NCI-H1092 (cell line): ENCODE results near the gene CORIN.

ENCODE experiments used
- DNase-seq: peaks from one replicate; lab custom pipeline; 2025; lab: John Stamatoyannopoulos, UW

CORIN gene

DNA sequence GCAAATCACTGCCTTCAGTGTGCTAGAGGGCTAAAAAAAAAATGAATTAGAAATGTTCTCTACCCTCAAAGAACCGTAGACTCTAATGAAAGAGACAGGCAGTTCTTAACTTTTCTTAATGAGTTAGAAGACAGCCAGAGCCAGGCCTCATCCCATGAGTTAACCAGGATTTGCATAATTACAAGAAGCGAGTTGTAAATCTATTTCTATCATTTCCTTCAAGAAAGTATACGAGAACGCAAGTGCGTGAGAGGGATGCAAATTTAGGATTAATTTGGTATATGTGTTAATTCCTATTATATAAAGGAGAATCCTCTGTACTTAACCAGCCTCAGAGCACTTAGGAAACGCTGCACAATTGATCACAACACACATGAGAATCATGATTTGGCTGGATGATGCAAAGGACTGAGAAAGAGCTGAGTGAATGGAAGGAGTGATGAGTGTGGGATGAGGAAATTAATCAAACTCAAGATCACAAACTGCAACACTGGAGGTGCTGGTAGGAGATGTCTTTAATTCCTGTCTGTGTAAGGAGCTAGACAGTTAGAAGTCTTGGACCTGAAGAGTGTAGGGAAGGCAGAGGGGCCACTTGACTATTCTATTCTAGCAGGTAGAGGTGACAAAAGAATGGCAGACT, 195.6 kb downstream of the CORIN start:
- no peak for DNase-seq

DNA sequence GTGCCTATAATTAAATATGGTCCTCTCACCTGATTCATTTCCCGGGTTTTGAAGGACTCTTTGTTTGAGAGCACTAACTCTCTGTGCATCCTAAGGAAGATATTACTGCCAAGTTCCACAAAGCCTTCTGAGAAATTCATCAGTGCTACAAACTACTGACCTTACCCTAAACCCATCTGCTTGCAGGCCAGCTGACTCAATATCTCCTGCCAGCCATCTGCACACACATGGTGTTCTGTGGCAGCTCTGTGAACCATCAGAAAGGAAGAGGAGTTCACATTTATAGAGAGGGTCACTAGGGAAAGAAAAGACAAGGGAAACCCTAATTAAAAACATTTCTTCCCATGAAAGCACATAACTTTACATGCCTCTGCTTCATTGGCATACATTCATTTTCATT, 196.1 kb downstream of the CORIN start:
- DNase-seq: no peak

DNA sequence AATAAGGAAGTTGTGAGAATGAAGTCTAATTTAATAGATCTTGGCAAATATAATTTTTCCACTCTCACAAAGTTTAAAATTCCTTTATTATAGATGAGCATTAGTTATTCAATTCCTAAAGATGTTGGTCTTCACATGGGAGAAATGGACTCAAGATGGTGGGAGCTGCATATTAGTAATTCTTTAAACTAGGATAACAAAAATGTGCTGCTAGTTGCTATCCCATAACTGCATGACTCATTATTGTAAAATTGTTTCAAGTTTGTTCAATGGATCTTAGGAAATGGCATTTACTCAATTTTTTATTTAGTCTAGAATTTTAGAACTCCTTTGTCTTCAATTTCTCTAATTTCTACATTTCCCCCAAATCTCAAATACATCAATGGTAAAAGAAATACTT, 197.0 kb downstream of the CORIN start:
- no peak for DNase-seq

DNA sequence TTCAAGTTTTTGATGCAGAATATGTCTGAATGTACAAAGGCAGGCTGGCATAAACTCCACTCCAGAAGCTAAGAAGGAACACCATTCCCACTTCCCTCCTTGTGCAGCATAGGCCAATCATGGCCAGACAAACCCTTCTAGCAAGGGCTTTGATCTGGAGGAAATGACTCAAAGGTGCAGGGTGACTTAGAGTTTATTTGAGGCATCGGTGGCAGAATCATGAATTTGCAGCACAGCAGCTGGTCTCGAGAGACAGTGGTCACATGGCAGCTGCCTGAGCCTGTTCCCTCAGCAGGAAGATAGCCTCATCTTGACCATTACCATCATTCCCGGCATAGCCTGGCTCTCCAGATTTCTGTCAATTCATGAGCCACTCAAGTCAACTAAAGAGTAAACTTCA, 198.3 kb downstream of the CORIN start:
- no peak for DNase-seq

DNA sequence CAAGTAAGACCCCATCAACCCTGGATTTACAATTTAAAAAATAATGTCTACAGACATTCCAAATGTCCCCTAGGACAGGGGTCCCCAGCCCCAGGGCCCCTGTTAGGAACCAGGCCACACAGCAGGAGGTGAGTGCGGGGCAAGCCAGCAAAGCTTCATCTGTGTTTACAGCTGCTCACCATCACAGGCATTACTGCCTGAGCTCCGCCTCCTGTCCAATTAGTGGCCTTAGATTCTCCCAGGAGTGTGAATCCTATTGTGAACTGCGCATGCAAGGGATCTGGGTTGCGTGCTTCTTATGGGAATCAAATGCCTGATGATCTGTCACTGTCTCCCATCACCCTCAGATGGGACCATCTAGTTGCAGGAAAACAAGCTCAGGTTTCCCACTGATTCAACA, 206.7 kb downstream of the CORIN start:
- DNase-seq: no peak

DNA sequence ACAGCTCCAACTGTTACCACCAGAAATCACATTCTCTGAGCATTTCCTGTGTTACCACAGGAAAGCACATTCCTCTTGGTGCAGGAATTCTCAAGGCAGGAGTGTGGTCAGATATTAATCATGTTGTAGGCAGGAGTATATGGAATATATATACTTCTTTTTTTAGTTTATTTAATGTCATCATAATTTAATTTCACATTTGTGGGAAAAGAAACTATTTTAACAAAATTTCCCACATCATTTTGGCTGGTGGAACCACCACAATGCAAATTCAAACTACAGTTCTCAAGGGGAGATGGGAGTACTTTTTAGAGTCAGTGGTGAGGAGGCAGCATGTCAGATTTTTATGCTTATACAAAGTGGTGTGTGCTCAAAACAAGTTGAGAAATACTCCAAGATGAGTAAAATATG, 213.8 kb downstream of the CORIN start:
- DNase-seq: no peak

DNA sequence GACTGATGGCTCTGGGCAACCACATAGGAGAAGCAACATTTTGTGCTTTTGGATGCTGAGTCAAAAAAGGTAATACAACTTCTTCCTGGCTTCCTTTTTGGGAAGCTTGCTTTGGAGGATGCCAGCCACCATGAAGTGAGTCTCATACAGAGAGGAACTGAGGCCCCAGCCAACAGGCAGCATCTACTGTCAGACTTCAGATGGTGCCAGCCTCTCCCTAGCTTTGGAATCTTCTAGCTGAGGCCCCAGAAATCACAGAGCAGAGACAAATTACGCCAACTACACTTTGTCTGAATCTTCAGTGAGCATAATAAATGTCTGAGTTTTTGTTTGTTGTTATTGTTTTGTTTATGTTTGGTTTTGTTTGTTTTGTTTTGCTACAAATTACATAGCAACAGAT, 216.7 kb downstream of the CORIN start:
- DNase-seq: no peak

DNA sequence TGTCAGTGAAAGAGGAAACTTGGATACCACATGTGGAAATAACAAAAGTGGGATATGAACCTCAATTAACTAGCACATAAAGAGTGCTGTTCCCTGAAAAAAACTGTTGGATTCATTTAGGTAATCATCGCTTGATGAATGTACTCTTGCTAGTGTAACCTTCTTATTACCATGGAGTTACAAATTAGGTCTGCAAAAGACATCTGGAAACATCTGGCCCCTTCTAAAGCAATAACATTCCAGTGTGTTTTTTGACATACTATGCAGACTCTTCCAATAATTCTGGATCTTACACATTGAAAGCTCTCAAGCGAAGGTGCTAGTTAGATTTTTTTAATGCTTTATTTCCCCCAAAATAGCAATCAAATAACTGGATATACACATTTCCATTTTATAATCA, 218.2 kb downstream of the CORIN start:
- no peak for DNase-seq

DNA sequence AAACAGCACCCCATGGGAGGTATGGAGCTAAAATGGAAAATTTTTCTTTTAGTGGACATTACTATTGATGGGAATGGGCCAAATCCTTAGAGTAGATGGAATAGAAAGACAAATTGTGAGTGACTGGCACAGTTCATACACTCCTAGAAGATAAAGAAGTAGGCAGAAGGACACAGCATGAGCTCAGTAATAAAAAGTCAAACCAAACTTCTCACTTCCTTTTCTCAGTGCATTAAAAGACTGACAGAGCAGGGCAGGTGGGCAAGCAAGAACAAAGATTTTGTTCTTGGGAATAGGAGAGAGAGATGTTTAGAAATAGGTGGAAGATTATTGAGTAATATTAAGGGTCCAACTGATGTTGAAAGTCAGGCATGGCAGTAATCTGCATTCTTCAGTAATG, 220.3 kb downstream of the CORIN start:
- no peak for DNase-seq

DNA sequence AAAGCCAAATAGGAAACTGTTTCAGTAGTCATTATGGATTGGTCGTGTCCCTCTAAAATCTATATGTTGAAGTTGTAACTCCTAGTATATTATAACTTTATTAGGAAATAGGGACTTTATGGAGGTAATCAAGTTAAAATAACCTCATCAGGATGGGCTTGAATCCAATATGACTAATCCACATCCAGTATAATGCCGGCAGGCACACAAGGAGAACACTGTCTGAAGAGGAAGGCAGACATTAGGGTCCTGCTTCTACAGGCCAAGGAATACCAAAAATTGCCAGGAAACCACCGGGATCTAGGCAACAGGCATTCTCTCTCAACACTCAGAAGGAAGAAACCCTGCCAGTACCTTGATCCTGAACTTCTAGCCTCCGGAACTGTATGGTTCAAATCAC, 222.5 kb downstream of the CORIN start:
- DNase-seq: no peak

DNA sequence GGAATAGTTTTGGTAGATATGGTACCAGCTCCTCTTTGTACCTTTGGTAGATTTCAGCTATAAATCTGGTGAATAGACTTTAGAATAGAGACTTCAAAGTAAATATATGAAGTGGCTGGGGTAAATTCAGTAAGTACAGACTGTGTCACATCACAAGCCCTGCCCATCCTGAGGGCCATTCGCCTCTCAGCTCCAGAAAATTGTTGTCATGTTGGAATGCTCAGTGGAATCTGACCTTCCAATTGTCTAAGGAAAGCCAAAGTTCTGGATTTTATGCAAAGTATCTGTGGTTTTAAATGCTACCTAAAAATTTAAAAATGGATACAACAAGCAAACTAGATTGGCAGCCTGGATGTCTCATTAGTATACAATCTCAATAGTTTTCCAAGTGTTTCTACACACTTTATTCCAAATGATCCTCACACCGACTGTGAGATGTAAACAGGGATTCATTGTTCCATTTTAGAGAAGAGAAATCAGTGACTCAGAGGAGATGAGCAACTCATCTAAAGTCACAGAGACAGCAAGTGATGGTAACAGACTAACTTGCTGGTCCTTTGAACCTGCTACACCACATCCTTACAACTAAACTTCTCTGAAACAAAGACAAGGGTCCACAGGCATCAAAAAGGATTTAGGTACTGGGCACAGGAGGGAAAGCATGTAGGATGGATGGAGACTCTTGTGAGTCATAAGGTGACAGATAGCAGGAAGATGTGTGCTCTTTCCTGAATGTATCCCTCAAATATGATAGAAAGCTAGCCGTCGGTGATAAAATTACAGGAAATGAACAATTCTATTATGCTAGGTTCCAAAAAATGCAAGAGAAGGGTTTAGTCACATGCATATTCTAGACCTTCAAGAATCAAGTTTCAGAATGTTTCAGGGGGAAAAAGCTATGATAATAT, 225.5 kb downstream of the CORIN start:
- DNase-seq: no peak

DNA sequence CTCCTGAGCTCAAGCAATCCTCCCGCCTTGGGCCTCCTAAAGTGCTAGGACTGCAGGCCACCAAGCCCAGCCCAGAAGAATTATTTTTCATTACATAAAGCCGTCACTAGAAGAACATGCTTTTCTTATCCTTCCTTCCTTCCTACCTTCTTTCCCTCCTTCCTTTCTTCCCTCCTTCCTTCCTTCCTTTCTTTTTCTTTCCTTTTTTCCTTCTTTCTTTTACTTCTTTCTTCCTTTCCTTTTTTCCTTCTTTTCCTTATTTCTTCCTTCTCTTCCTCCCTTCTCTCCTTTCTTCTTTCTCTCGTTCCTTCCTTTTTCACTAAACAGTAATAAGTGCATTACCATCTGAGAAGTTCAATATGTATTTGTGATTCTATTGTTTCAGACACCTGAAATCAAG, 231.4 kb downstream of the CORIN start:
- DNase-seq: no peak

DNA sequence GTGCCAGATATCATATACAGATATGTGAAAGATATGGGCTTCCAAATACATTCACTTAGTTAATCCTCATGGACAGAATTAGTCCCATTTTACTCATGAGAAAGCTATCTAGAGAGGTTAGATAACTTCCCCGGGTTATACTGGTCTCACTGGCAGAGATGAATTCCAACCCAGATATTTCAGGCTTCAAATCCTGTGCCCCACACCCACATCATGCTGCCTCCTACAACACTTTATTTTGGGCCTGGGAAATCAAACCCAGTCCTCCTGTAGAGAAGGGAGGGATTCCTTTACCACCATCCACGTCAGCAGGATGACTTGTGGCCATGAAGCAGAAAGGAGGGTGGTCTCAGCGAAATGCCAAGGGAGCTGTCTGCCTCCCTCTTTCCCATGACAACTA, 239.0 kb downstream of the CORIN start:
- DNase-seq: no peak

DNA sequence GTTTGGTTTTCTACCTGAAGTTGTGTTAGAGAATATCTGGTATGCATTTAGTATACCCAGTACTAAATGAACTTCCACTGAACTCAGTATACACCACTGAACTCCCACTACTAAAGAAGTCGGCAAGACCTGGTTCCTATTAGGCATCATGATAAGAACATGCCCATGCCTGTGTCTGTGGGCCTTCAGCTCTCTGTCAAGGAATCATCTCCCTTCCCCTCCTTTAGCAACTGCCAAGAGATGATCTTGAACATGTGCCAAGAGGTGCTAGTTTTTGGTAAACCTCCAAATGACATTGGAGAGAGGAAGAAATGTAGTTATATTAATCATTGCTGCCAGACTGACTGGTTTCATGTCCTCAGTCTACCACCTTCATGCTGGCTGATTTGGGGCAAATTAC, 239.5 kb downstream of the CORIN start:
- no peak for DNase-seq

DNA sequence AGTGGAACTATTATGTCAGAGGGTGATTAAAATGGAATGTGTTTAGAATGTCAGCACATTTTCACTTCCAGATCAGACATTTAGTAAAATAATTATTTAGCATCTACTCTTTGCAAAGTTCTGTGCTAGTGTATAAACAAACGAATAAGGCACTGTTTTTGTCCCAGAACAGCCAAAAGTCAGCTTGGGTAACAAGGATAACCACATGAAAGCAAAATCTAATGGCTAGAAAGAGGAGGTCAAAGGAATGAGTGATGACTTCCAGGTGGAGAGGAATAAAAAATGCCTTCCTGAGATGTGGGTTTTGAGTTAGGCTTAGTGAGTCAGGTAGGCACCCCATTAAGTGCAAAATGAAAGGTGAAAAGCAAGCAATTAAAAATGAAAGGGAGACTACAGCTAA, 240.2 kb downstream of the CORIN start:
- no peak for DNase-seq

DNA sequence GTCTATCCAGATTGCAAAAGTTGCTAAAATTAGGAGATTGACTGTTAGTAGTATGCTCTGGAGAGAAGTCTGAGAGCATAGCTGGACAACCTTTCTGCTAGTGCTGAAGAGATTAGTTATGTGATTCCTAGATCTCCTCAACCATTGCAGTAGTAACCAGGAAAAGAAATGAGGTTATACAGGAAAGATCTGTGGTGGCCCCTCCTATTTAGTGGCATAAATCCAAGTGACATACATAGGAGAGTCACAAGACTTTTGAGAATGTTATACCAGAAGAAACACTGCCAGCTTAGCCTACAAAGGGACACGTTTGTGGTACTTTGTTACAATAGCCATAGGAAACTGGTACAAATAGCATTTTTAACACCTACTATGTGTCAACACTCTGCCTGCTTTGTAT, 247.5 kb downstream of the CORIN start:
- DNase-seq: no peak

DNA sequence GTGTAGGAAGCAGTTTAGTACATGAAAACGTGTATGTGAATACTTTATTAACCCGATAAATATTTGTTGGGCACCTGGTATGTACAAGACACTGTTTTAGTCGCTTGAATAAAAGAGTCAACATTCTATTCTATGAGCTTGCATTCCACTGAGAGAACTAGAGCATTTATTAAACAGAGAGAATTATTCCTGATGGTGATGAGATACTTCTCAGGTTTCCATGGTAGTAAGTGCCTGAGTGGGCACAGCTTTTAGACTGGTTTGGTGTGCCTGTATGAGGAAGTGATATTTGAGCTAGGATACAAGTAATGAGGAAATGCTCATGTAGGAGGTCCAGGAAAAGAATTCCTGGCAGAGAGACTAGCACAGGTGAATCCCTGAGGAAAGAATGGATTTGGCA, 258.6 kb downstream of the CORIN start:
- no peak for DNase-seq

DNA sequence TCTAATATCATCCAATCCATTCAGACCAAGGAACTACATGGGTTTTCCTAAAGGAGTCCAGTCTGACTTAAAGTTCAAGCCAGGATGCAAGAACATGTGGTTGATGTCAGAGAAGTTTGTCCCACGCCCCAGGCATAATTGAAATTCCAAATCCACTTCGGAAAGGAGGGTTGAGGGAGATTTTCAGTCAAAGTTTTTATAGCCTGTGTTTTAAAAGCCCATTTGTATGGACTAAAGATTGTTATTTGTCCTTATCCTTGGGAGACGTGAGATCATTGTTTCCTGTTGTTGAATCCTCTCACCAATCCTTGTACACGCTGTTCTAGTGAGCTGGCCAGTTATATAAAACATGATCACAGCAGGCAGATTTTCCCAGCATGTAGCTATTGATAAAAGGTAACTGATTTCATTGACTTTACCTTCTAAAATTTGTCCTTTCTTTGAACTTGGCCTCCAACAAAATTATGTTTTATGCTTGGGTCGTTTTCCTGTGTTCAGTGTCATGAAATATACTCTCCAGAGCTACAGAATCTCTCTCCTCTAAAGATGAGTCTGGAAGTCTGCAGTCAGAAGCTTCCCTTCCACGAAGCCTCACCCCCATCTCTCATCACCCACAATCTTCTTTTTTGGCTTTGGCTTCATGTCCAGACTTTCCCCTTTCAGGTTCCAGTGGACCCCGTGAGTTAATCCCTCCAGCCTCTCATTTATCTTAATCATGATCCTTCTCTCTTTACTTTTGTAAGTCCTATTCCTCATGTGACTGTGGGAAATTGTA, 259.9 kb downstream of the CORIN start:
- DNase-seq: no peak

DNA sequence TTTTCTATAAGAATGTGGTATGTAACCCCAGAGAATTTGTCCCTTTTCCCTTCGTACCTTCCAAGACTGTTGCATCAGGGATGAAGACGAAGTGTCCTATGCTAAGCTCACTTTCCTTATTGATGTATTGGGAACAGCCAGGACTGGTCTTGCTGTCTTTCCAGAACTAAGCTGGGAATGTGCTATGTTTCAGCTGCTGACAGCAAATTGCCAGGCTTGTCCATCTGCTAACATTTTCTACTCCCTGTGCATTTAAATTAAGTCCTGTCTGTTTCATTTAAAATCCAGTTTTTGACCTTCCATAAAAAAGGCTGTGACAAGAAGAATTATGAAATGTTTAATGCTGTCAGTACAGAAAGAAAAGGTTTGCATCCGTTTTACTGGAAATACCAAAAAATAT, 264.9 kb downstream of the CORIN start:
- DNase-seq: no peak

DNA sequence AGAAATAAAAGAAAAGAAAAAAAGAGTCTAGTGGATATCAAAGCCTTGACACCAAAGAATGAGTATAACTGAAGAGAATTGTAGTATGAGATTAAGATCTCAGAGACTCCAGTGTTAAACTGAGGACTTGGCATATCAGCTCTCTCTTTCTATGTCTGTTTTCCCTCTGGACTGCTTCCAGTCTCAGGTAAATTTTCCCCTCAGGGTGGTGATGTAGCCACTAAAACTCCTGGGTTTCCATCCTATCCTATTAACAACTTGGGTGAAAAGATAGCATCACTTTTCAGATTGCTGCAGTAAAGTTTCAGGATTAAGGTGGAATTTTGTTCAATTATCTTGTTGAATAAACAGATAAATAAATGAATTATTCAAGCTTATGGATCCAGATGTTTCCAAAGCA, 267.1 kb downstream of the CORIN start:
- DNase-seq: no peak

DNA sequence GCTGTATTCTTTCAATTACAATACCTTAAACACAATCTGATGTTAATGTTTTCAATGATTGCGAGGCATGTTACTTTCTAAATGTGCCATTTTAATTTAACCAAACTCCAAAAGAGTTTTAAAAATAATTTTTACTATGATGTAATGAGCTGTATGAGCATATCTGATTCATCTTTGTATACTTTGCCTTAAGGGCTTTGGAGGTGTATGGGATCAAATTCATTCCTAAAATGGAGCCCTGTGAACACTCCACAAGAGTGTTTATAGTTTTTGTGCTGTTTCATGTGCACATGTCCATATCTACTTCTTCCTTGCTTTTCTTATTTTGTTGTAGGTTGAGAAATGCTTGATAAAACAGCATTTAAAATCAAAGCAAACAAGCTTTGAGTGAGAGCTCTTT, 270.4 kb downstream of the CORIN start:
- no peak for DNase-seq

DNA sequence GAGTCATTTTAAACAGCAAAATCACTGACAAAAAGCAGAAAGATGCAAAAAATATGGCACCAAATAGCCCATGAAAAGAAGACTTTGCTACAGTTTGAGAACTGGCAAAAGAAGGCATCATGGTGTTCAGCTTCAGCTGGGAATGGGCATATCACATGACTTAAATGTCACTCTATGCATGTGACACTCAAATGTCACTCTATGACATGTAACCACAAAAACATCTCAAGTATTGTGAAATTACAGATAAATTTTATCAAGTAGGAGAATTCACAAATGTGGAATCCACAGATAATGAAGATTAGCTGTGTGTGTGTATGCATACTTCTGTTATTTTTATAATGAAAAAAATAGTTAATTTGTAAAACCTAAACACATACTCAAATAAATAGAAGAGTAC, 270.9 kb downstream of the CORIN start:
- no peak for DNase-seq

DNA sequence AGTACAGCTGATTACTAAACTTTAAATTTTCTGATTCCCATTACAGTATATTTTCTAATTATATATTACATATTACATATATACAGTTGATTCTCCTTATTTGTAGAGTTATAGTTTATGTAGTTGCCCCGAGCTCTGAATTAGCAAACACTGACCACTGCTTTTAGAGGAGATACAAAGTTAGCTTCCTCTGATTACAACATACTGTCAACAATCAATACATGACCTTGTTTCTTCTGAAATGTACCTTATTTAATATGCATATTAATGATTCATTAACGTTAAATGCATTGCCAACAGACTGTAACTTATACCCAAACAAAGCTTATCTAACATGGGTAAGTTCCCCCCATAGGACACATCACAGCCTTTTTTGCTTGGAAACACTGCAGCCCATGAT, 271.3 kb downstream of the CORIN start:
- DNase-seq: no peak
